ENCODE results near the gene KDM4D. TPM values are rescaled to one million over a fixed set of nuclear protein-coding genes. Genes with fewer than 3 reads are reported as not detected.

The KDM4D gene
- total RNA-seq, 1 experiment from 2014 or later: 2.4 TPM

- TF ChIP-seq ATF1 (CRISPR knock-in tag; IDR thresholded peaks at IDR 0.05): no peak
- no peak for TF ChIP-seq TEAD1 (CRISPR knock-in tag; IDR thresholded peaks at IDR 0.05)
- TF ChIP-seq ZNF138 (CRISPR knock-in tag; conservative IDR thresholded peaks at IDR 0.05): no peak
- CTCF ChIA-PET: no interaction called here
- H3K27me3 Mint-ChIP-seq (ENCODE audit: low read depth): 0 out of 2 replicates have a peak, but pooled peaks cover 3% of the 10 kb centered on the region
- H3K4me1 Mint-ChIP-seq: no peaks in the 10 kb centered on the region
- peaks cover 8% of the 10 kb centered on the region for H3K36me3 Mint-ChIP-seq
- H3K4me3 Mint-ChIP-seq: no peak overlapping the region
- DNase-seq (ENCODE audit: low spot score) (no peak), ATAC-seq (no peak)
- no peak overlapping the region for H3K27ac Mint-ChIP-seq
- POLR2A ChIA-PET: interaction anchor here (1.2 kb wide), 1 partner anchor 15 kb away, joined by 6 read pairs; the partner anchor contains the start of genes CWC15 and KDM4D
- H3K9me3 Mint-ChIP-seq: no peaks in the 10 kb centered on the region
These were observed 15.3 kb upstream of the KDM4D start for GRCh38 chr11:94958121-94958696.

GRCh38 chr11:94959179-94959578 is 14.3 kb upstream of the KDM4D start:
- Mint-ChIP-seq H3K9me3 (no peaks in the 10 kb centered on the region), H3K27ac (no peak overlapping the region; the same call in 1 of the 2 replicates), H3K27me3 (ENCODE audit: low read depth) (no peaks in the 10 kb centered on the region), H3K4me3 (no peak overlapping the region), H3K4me1 (no peaks in the 10 kb centered on the region), H3K36me3 (peaks cover 15% of the 10 kb centered on the region)
- ATAC-seq (no peak; the same call in 1 of the 2 replicates), DNase-seq (ENCODE audit: low spot score) (no peak)
- ChIA-PET CTCF (no interaction called here), POLR2A (no interaction called here)
- no peak for TF ChIP-seq SP1 (CRISPR knock-in tag; conservative IDR thresholded peaks at IDR 0.05)
- no peak for TF ChIP-seq MXD4 (CRISPR knock-in tag; IDR thresholded peaks at IDR 0.05; ENCODE audit: borderline replicate concordance)
- TF ChIP-seq OVOL2 (CRISPR knock-in tag; IDR thresholded peaks at IDR 0.05; ENCODE audit: borderline replicate concordance): no peak
- TF ChIP-seq ZNF416 (CRISPR knock-in tag; IDR thresholded peaks at IDR 0.05): no peak
- TF ChIP-seq ZNF219 (CRISPR knock-in tag; IDR thresholded peaks at IDR 0.05; ENCODE audit: borderline replicate concordance): no peak
- TF ChIP-seq GRHL2 (CRISPR knock-in tag; IDR thresholded peaks at IDR 0.05; ENCODE audit: insufficient replicate concordance, severe bottlenecking): no peak
- TF ChIP-seq TEAD1 (CRISPR knock-in tag; IDR thresholded peaks at IDR 0.05): no peak
- TF ChIP-seq EMX1 (CRISPR knock-in tag; IDR thresholded peaks at IDR 0.05): no peak
- TF ChIP-seq ETV6 (CRISPR knock-in tag; IDR thresholded peaks at IDR 0.05): no peak
- no peak for TF ChIP-seq NFE2L1 (CRISPR knock-in tag; IDR thresholded peaks at IDR 0.05)
- no peak for TF ChIP-seq IRF2 (CRISPR knock-in tag; IDR thresholded peaks at IDR 0.05; ENCODE audit: borderline replicate concordance, low read depth)
- TF ChIP-seq E2F4 (CRISPR knock-in tag; IDR thresholded peaks at IDR 0.05; ENCODE audit: borderline replicate concordance, low read depth): no peak

- H3K27ac Mint-ChIP-seq: no peak overlapping the region
- no peak overlapping the region for H3K4me3 Mint-ChIP-seq
- CTCF ChIA-PET: no interaction called here
- H3K4me1 Mint-ChIP-seq: no peaks in the 10 kb centered on the region
- no peaks in the 10 kb centered on the region for H3K27me3 Mint-ChIP-seq (ENCODE audit: low read depth)
- H3K9me3 Mint-ChIP-seq: no peaks in the 10 kb centered on the region
- DNase-seq (ENCODE audit: low spot score): no peak
- ATAC-seq: no peak
- H3K36me3 Mint-ChIP-seq: peaks cover 28% of the 10 kb centered on the region
- POLR2A ChIA-PET: no interaction called here
- TF ChIP-seq ELF4 (CRISPR knock-in tag; IDR thresholded peaks at IDR 0.05; ENCODE audit: low read depth): no peak
- TF ChIP-seq ZNF219 (CRISPR knock-in tag; IDR thresholded peaks at IDR 0.05; ENCODE audit: borderline replicate concordance): no peak
- TF ChIP-seq AR (CRISPR knock-in tag; IDR thresholded peaks at IDR 0.05): no peak
- TF ChIP-seq CBFB (CRISPR knock-in tag; IDR thresholded peaks at IDR 0.05; ENCODE audit: low read depth): no peak
- no peak for TF ChIP-seq FOXJ3 (CRISPR knock-in tag; IDR thresholded peaks at IDR 0.05; ENCODE audit: borderline replicate concordance)
- no peak for TF ChIP-seq AFF4 (CRISPR knock-in tag; IDR thresholded peaks at IDR 0.05; ENCODE audit: borderline replicate concordance)
- TF ChIP-seq RELA (CRISPR knock-in tag; IDR thresholded peaks at IDR 0.05; ENCODE audit: borderline replicate concordance): no peak
- TF ChIP-seq ZNF671 (CRISPR knock-in tag; IDR thresholded peaks at IDR 0.05): no peak
- TF ChIP-seq PREB (CRISPR knock-in tag; IDR thresholded peaks at IDR 0.05; ENCODE audit: borderline replicate concordance): no peak
- no peak for TF ChIP-seq MLX (CRISPR knock-in tag; IDR thresholded peaks at IDR 0.05)
These were observed 13.0 kb upstream of the KDM4D start for GRCh38 chr11:94960488-94960887.
